GM18868 (cell line): ENCODE measurements around the gene POT1.

ENCODE experiments used
- ATAC-seq: cut with Tn5 transposase; IDR thresholded peaks from one replicate; pipeline ENCODE4 v1.9.1; 2021; ENCODE audit warnings: mild to moderate bottlenecking, moderate library complexity; ENCODE audit not compliant: unreplicated experiment

Gene POT1

GRCh38 chr7:124914298-124914697 lies 15.3 kb downstream of the POT1 start:
- ATAC-seq = peak; percentile 46

- no peak for ATAC-seq
These were observed 16.7 kb downstream of the POT1 start for GRCh38 chr7:124912972-124913371.

- ATAC-seq = no peak
These were observed 19.8 kb downstream of the POT1 start for GRCh38 chr7:124909808-124910207.

- ATAC-seq = no peak
These were observed 21.4 kb downstream of the POT1 start for GRCh38 chr7:124908259-124908658.

GRCh38 chr7:124907490-124907889 lies 22.1 kb downstream of the POT1 start:
- ATAC-seq = peak; percentile 52

- ATAC-seq = no peak
These were observed 31.1 kb downstream of the POT1 start for GRCh38 chr7:124898531-124898930.

GRCh38 chr7:124896001-124896400 lies 33.6 kb downstream of the POT1 start:
- no peak for ATAC-seq

GRCh38 chr7:124893140-124893827 lies 36.3 kb downstream of the POT1 start:
- ATAC-seq = peak; percentile 95

GRCh38 chr7:124887247-124887646 lies 42.4 kb downstream of the POT1 start:
- ATAC-seq = no peak

- ATAC-seq = no peak
These were observed 47.6 kb downstream of the POT1 start for GRCh38 chr7:124881981-124882380.

- ATAC-seq = no peak
These were observed 49.9 kb downstream of the POT1 start for GRCh38 chr7:124879771-124880170.

GRCh38 chr7:124879103-124879502 lies 50.5 kb downstream of the POT1 start:
- no peak for ATAC-seq

GRCh38 chr7:124874644-124875163 lies 54.9 kb downstream of the POT1 start:
- ATAC-seq = no peak

GRCh38 chr7:124857672-124858235 lies 71.9 kb downstream of the POT1 start:
- no peak for ATAC-seq

- peak; percentile 61 for ATAC-seq
These were observed 73.2 kb downstream of the POT1 start for GRCh38 chr7:124856299-124856888.

- ATAC-seq = no peak
These were observed 86.3 kb downstream of the POT1 start for GRCh38 chr7:124843336-124843735.

GRCh38 chr7:124840435-124840834 lies 89.2 kb downstream of the POT1 start:
- no peak for ATAC-seq

- no peak for ATAC-seq
These were observed 89.9 kb downstream of the POT1 start for GRCh38 chr7:124839687-124840086.

GRCh38 chr7:124836173-124836572 lies 93.5 kb downstream of the POT1 start:
- ATAC-seq = no peak

GRCh38 chr7:124818807-124819206 lies 110.8 kb downstream of the POT1 start:
- no peak for ATAC-seq

GRCh38 chr7:124813994-124814798 lies 115.4 kb downstream of the POT1 start:
- no peak for ATAC-seq
